Spleen (tissue), 11 donors: ENCODE measurements around the gene FRS3. TPM values are rescaled to one million over a fixed set of nuclear protein-coding genes. Genes with fewer than 3 reads are reported as not detected.

Experiments
- DNase-seq: peaks from one replicate; pipeline ENCODE4 v3.0.0-alpha.2; 2020
- H3K27ac ChIP-seq, 8 donors: fragments of 200-600 bp; sonication (generic) in 7 of 8; 1 replicate in 4 of 8; 2 replicates in 4 of 8; pipeline versions ENCODE4 v1.5.0 to v1.8.0; 2016 to 2021; ENCODE audit warnings: inconsistent platforms in 4 of 8, mild to moderate bottlenecking in 4 of 8, moderate library complexity in 1 of 8
- H3K27me3 ChIP-seq, 7 donors: fragments of 200-600 bp; sonication (generic) in 6 of 7; replicated peaks in 1 of 7; 1 replicate in 4 of 7; 2 replicates in 3 of 7; pipeline versions ENCODE4 v1.5.0 to v1.8.0; 2016 to 2021; ENCODE audit warnings: inconsistent platforms in 3 of 7, mild to moderate bottlenecking in 1 of 7
- H3K36me3 ChIP-seq, 6 donors: fragments of 200-600 bp; sonication (generic) in 5 of 6; 1 replicate in 4 of 6; 2 replicates in 2 of 6; pipeline versions ENCODE4 v1.5.0 to v1.8.0; 2016 to 2021; ENCODE audit warnings: inconsistent platforms in 2 of 6
- H3K4me1 ChIP-seq, 6 donors: fragments of 200-600 bp; sonication (generic) in 5 of 6; 1 replicate in 3 of 6; 2 replicates in 3 of 6; pipeline versions ENCODE4 v1.5.0 to v1.8.0; 2016 to 2021; ENCODE audit warnings: inconsistent platforms in 3 of 6
- H3K4me3 ChIP-seq, 8 donors: fragments of 200-600 bp; sonication (generic) in 7 of 8; 1 replicate in 4 of 8; 2 replicates in 4 of 8; pipeline versions ENCODE4 v1.5.0 to v1.8.0; 2016 to 2021; ENCODE audit warnings: inconsistent platforms in 4 of 8, mild to moderate bottlenecking in 4 of 8, moderate library complexity in 2 of 8
- H3K9me3 ChIP-seq, 8 donors: fragments of 200-600 bp; sonication (generic) in 7 of 8; 1 replicate in 4 of 8; 2 replicates in 4 of 8; pipeline versions ENCODE4 v1.5.0 to v1.8.0; 2016 to 2021; ENCODE audit warnings: inconsistent platforms in 4 of 8
- POLR2A ChIP-seq, 3 donors: fragments of 450-650 bp; IDR thresholded peaks; one replicate each; pipeline ENCODE4 v1.5.1; 2017; ENCODE audit warnings: antibody characterized with exemption in 3 of 3, mild to moderate bottlenecking in 1 of 3
- POLR2AphosphoS5 ChIP-seq, 3 donors: sonication (generic); formaldehyde crosslinking; IDR thresholded peaks; one replicate each; pipeline ENCODE4 v1.5.1; 2017; ENCODE audit warnings: antibody characterized with exemption in 3 of 3
- WGBS, 5 donors: extraction: QIAGEN DNeasy Blood & Tissue Kit in 3 of 5; methylation state at CpG; one replicate each; pipeline versions ENCODE4 v1.1.5 to v1.1.7; 2013 to 2018; 5-methylcytosine and 5-hydroxymethylcytosine counted together
- intact Hi-C: fragments of 100-400 bp; cut with DNase I; formaldehyde crosslinking; loops from one replicate; pipeline ENCODE4 v1.15.0; 2023; ENCODE audit warnings: low total_unique reads
- polyA plus RNA-seq, 3 donors: library from polyadenylated mRNA; stranded (reverse); fragments of 200-250 nt; gene quantifications; one replicate each; pipeline ENCODE4 v1.2.1, GENCODE V29; 2013
- total RNA-seq, 7 donors: library from RNA; depleted of rRNA in 3 of 7; stranded (reverse); fragments of >200 nt in 3 of 7; fragmentation: NEBNext Ultra II Directional in 4 of 7; extraction: Animal tissue kit (Norgen Biotek cat#: 25700) in 4 of 7; gene quantifications; one replicate each; pipeline versions ENCODE4 v1.1.0 to v1.2.1, GENCODE V29; 2016 to 2021
- TF ChIP-seq, protein P1 (sequence below), 11 experiments: fragments of 200-600 bp in 7 of 11; fragments of 450-650 bp in 4 of 11; sonication (generic) in 4 of 11; IDR thresholded peaks in 8 of 11; conservative IDR thresholded peaks in 3 of 11; 1 replicate in 7 of 11; 2 replicates in 4 of 11; pipeline versions ENCODE4 v1.4.0 to v1.8.0; 2016 to 2021; ENCODE audit warnings: antibody characterized with exemption in 11 of 11, inconsistent platforms in 4 of 11, mild to moderate bottlenecking in 1 of 11
- donor health status: healthy with polysubstance abuse.
- donor health status: DM: no; HTN: no; CAD: no; lungs with moderate emphysema.
- donor health status: DM: no; HTN: no; CAD: no.
- donor health status: Bipolar disorder and iron deficiency.
- donor health status: healthy.
- donor health status: DM: no; HTN: no; CAD: no.
- donor health status: DM: yes; HTN: yes; CAD: no.

FRS3 gene
- total and polyA plus RNA-seq, 10 donors = 2.6 to 7.3 (median 6.0) TPM

DNA sequence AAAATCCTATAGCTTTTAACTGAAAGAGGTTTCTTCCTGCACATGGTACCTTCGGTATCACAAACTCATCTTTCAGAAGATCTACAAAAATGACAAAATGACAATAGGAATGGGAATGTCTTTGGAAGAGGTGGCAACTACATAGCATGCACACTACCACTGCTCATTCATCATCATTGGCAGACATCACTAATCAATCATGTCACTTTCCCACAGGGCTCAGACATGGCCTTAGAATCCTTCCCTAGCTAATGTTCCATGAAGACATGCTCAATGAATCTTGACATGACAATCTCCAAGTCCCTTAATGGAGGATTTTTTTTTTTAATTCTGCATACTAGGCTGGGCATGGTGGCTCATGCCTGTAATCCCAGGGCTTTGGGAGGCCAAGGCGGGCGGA lies 29.3 kb downstream of the FRS3 start:
- Histone ChIP-seq H3K36me3 (no peaks in the 10 kb centered on the region), H3K4me3 (no peak overlapping the region), H3K27ac (no peak overlapping the region), H3K9me3 (no peaks in the 10 kb centered on the region), H3K4me1 (no peaks in the 10 kb centered on the region), H3K27me3 (no peaks in the 10 kb centered on the region)
- no peak for DNase-seq
- TF ChIP-seq, protein P1, sequence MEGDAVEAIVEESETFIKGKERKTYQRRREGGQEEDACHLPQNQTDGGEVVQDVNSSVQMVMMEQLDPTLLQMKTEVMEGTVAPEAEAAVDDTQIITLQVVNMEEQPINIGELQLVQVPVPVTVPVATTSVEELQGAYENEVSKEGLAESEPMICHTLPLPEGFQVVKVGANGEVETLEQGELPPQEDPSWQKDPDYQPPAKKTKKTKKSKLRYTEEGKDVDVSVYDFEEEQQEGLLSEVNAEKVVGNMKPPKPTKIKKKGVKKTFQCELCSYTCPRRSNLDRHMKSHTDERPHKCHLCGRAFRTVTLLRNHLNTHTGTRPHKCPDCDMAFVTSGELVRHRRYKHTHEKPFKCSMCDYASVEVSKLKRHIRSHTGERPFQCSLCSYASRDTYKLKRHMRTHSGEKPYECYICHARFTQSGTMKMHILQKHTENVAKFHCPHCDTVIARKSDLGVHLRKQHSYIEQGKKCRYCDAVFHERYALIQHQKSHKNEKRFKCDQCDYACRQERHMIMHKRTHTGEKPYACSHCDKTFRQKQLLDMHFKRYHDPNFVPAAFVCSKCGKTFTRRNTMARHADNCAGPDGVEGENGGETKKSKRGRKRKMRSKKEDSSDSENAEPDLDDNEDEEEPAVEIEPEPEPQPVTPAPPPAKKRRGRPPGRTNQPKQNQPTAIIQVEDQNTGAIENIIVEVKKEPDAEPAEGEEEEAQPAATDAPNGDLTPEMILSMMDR (IDR thresholded peaks at IDR 0.05 in 8 of 11, conservative IDR thresholded peaks at IDR 0.05 in 3 of 11) = no peak
- TF ChIP-seq POLR2AphosphoS5 (IDR thresholded peaks at IDR 0.05) = no peak
- no peak for TF ChIP-seq POLR2A (IDR thresholded peaks at IDR 0.05)
- 90 to 100% (median 97%) methylated on average over 3 of the region's 3 CpGs for WGBS, 5 donors
- intact Hi-C loops = no loop called here

DNA sequence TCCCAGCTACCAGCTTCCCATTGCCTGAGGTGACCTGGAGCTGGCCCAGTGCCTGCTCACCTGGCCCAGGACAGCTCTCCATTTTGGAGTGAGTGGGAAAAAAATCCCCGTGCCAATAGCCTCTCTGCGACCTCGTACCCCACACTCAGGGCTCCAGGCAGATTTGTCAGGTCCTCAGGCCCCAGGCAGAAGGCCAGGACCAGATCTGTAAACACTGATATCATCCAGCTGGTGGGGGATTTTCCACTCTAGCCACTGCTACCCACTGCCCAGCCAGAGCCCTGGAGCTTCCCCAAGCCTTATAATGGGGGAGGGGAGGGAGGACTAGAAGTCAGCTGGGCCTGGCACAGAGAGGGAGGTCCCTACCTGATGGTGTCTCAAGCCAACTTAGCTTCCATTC lies 31.2 kb downstream of the FRS3 start:
- Histone ChIP-seq H3K36me3 (no peaks in the 10 kb centered on the region), H3K4me3 (no peak overlapping the region), H3K9me3 (no peaks in the 10 kb centered on the region), H3K27ac (no peak overlapping the region), H3K4me1 (no peaks in the 10 kb centered on the region), H3K27me3 (no peaks in the 10 kb centered on the region)
- intact Hi-C loops = no loop called here
- DNase-seq = no peak
- TF ChIP-seq POLR2AphosphoS5 (IDR thresholded peaks at IDR 0.05) = no peak
- WGBS, 5 donors = 71 to 84% (median 80%) methylated on average over 3 of the region's 3 CpGs

DNA sequence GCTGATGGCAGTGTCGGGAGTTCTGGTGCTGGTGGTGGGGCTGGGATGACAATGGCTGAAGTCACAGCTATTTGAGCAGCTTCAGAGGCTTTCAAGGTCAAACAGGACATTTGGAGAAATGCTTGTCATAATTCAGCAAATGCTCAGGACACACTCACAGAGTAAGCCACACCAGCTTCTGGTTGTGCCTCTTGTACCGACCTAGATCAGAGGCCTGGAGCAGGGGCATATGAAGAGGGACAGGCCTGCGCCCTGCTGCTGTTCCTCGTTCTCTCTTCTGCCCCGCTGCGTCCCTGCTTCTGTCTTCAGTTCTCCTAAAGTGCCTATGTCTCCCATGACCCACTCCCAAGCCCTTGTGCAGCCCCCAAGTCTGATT lies 31.6 kb downstream of the FRS3 start:
- H3K4me1 ChIP-seq = no peaks in the 10 kb centered on the region

DNA sequence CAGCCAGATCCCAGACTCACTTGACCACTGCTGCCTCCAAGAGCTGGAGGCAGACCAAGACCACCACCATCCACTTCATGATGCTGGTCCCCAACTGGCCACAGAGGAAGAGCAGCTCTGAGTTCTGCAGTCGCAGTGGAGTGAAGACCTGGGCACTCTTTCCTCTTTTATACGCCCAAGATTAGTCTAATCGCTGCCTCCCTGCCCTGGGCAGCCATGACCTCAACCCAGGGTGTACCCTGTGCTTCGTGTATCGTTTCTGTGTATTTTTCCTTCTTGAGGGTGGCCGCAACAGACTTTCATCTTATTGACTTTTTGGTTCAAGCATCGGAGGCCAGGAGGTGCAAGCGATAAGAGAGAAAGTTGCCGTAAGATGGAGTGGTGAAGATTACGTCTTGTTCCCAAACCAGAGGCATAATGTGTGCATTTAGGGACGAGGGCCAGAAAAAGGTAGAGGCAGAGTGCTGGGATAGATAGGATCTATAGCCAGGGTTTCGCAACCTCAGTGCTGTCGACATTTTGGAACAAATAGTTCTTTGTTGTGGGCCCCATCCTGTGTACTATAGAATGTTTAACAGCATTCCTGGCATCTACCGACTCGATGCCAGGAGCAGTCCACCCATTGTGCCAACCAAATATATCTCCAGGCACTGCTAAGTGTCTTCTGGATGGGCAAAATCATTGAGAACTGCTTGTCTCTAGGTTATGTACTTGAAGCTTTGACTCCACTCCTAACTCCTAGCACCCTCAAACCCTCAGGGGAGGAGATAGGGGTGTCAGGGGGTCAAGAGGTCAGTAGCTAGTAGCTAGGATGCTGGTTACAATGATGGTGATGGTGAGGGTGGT lies 32.2 kb downstream of the FRS3 start, which contains the start of gene PGC:
TSS of gene PGC (minus strand) at position 142 of the 846 bp plus-strand sequence. CDS start at position 79, 63 bp downstream.
- DNase-seq = no peak
- no peak for TF ChIP-seq POLR2AphosphoS5 (IDR thresholded peaks at IDR 0.05)
- no peak for TF ChIP-seq POLR2A (IDR thresholded peaks at IDR 0.05)
- TF ChIP-seq, protein P1 (IDR thresholded peaks at IDR 0.05 in 8 of 11, conservative IDR thresholded peaks at IDR 0.05 in 3 of 11) = no peak
- 87 to 92% (median 90%) methylated on average over 15 of the region's 15 CpGs for WGBS, 5 donors
- Histone ChIP-seq H3K4me1 (no peaks in the 10 kb centered on the region), H3K27ac (no peak within 1 kb of the TSS), H3K36me3 (no peaks in the 10 kb centered on the region), H3K9me3 (no peaks in the 10 kb centered on the region), H3K27me3 (no peaks in the 10 kb centered on the region), H3K4me3 (no peak within 1 kb of the TSS)
- intact Hi-C loops = no loop called here

More for the DNA sequence above, 31.6 kb downstream of the FRS3 start:
- no peak overlapping the region for H3K27ac ChIP-seq
- TF ChIP-seq, protein P1 (IDR thresholded peaks at IDR 0.05 in 8 of 11, conservative IDR thresholded peaks at IDR 0.05 in 3 of 11) = no peak
- TF ChIP-seq POLR2A (IDR thresholded peaks at IDR 0.05) (no peak), POLR2AphosphoS5 (IDR thresholded peaks at IDR 0.05) (no peak)
- WGBS, 5 donors = 89 to 98% (median 95%) methylated on average over 6 of the region's 6 CpGs
- no peaks in the 10 kb centered on the region for H3K27me3 ChIP-seq
- H3K9me3 ChIP-seq = no peaks in the 10 kb centered on the region
- H3K36me3 ChIP-seq = no peaks in the 10 kb centered on the region
- DNase-seq = peak; percentile 33
- H3K4me3 ChIP-seq = no peak overlapping the region
- intact Hi-C loops = no loop called here
